Erythroblast (primary cell): ENCODE results near the gene AUTS2.

ENCODE experiments used
- DNase-seq, 2 experiments: peaks; one replicate each; lab custom pipeline; 2025; lab: John Stamatoyannopoulos, UW
- GATA1 ChIP-seq: IDR thresholded peaks from 2 replicates; pipeline ENCODE4 v1.6.1; 2011; ENCODE audit warnings: low read depth, mild to moderate bottlenecking, control low read depth, low read length, moderate library complexity
- POLR2A ChIP-seq: IDR thresholded peaks from 2 replicates; pipeline ENCODE4 v1.6.1; 2011; ENCODE audit warnings: mild to moderate bottlenecking, low read length

The AUTS2 gene

DNA sequence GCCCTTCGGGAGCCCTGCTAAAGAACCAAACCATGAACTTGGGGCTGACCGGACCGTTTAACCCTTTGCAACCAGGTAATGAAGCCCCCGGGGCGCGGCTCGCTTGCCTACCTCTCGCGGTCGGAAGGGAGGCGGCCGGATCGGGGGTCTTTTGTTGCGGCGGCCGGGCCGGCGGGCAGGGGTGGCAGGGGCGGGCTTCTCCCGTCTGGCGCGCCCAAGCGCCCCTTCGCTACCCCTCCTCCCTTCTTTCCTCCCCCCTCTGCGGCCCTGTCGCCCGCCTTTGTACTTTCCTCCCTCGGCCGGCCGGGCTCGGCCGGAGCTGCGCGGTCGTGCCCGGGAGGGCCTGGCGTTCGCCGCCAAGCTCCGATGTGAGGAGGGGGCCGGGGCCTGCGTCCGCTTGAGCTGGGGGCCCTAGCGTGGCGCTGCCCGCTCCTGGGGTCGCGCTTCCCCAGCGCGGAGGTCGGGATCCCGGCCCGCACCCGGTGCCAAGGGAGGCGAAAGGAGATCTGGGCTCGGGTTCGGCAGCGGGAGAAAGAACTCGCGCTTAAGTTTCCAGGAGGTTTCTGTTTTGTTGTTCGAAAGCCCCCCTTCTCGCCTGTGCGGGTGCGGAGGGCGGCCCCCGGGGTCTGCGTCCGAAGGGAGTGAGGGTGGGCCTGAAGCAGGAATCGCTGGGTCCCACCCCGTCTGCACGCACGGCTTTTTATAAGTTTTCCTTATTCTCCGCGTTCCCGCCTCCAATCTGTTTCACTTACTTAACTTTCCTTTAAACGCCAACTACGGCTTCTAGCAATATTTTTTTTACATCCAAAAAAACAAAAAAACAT, 1096.9 kb downstream of the AUTS2 start:
- DNase-seq = no peak
- no peak for TF ChIP-seq GATA1
- TF ChIP-seq POLR2A = no peak

GRCh38 chr7:70695795-70696083, 1097.5 kb downstream of the AUTS2 start:
- TF ChIP-seq POLR2A = no peak
- no peak for TF ChIP-seq GATA1
- no peak for DNase-seq

DNA sequence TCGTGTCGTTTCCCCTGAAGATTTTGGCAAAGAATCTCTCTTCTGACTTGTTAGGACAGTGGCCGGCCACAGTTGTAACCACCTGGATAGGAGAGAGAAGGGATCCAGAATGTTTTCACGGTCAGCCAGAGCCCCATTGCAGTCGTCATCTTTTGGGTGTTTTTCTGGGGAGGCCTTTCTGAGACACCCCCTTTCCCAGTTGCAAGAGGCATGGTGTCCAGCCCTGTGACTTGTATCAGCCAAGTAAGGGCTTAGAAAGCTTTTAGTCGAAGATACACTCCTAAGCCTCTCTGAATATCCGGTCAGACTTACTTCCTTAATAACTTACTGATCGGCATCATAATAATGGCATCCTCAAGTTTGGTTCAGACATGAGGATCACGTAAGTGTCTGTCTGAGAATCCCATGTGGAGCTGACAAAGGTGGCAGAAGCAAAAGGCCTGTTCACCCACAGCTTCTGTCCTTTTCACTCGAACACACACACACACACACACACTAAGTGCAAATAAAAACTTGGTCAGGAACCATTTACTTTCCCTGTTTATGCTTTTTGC, 1098.0 kb downstream of the AUTS2 start:
- no peak for DNase-seq
- no peak for TF ChIP-seq POLR2A
- TF ChIP-seq GATA1 = no peak

- DNase-seq = peak; percentile 10 to 30
- no peak for TF ChIP-seq POLR2A
- no peak for TF ChIP-seq GATA1
These were observed 1100.1 kb downstream of the AUTS2 start for GRCh38 chr7:70698219-70698832.

GRCh38 chr7:70699271-70699670, 1101.0 kb downstream of the AUTS2 start:
- TF ChIP-seq GATA1 (no peak), POLR2A (no peak)
- no peak for DNase-seq

DNA sequence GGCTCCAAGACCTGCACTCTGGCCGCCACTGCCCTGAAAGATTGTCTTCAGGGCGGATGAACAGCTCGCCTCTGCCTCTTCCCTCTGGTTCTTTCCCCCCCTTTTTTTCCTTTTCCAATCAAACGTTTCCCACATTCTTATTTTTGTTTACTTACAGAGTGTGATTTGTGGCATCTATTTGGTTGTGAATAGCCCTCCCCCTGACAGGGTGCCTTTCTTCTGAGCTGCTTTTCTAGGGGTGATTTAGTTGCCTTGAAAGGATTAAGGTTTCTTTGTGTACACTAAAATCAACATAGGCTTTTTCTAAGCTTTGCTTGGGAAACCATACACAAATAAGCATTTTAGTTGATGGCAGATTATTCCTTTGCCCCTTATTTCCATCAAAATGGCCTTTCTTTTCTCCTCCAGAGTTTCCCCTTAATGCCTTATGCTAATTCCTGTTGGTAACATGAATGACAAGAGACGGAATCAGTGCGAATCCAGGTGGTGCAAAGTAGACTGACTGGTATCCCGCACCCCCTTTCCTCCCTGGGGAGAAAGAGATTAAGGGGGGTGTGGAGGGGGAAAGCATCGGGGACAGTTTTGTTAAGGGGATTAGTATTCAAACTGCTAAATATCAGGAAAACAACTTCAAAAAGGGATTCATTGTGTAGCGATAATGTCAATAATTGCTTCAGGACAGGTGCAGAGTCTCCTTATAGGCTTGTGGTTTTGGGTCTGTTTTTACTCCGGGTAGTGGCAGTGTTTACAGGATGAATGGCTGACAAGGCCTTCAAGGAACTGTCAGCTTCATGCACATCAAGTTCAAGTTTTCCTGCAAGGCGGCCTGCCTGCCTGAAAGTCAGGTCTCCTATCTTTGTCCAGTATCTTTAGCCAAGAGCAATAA, 1102.0 kb downstream of the AUTS2 start:
- no peak for TF ChIP-seq POLR2A
- DNase-seq = no peak

DNA sequence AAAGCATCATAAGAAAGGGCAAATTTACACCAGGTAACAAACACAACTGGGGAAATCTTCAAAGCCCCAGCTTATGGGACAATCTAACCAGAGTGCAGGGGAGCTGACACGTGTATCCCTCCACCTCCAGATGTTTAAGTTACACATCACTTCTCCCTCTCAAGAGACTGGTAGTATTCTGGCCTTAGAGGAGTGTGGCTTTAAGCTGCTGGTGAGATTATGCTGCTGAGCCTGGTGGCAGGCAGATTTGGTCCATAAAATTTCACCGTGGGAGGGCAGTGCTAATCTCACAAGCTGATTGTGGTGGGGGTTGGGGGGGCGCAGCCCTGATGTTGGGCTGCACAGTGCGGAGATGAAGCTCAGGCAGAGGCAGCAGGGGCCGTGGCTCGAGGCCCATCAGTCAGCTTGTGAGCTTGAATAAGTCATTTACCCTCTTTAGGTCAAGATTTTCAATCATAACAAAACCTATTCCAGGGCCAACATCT, 1102.7 kb downstream of the AUTS2 start:
- TF ChIP-seq GATA1 (no peak), POLR2A (no peak)
- no peak for DNase-seq

DNA sequence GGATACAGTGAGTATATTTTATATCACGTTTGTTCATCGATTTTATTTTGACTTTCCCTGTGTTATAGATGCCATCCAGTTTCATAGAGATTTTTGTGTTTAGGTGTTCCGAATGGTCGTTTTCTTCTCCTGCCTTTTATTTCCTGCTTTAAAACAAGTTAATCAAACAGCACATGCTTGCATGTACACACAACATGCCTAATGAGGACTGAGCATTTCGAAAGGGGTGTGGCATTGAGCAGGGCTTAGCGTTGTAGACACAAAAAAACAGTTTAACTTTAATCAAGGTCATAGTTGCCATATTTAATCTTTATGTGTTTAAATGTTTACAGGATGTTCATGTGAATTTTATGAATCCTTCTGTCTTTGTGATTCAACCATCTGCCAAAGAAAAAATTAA, 1103.2 kb downstream of the AUTS2 start:
- no peak for TF ChIP-seq GATA1
- no peak for TF ChIP-seq POLR2A
- no peak for DNase-seq

- no peak for TF ChIP-seq GATA1
- no peak for TF ChIP-seq POLR2A
- no peak for DNase-seq
These were observed 1103.7 kb downstream of the AUTS2 start for GRCh38 chr7:70701991-70702390.

GRCh38 chr7:70703785-70704184, 1105.5 kb downstream of the AUTS2 start:
- TF ChIP-seq POLR2A = no peak
- TF ChIP-seq GATA1 = no peak
- DNase-seq = no peak

- no peak for DNase-seq
- TF ChIP-seq POLR2A = no peak
These were observed 1106.6 kb downstream of the AUTS2 start for GRCh38 chr7:70704831-70705346.

DNA sequence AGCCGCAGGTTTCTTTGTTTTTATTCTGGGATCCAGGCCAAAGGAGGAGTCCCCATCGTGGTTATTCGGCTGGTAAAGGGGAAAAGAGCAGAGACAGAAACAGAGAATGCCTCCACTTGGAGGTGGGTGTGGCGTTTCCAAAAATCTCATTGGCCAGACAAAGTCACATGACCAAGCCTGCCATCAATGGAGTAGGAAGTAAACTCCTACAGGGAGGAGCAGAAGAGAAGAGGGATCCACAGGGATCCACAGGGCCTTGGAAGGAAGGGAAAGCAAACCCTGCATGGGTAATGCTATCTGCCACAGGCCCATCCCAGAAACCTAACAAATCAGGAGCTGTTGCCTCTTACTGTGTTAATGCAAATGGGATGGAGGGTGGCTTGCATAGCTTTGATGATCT, 1107.9 kb downstream of the AUTS2 start:
- TF ChIP-seq GATA1 = no peak
- TF ChIP-seq POLR2A = no peak
- DNase-seq = no peak

- no peak for DNase-seq
These were observed 1108.4 kb downstream of the AUTS2 start for GRCh38 chr7:70706698-70707097.

DNA sequence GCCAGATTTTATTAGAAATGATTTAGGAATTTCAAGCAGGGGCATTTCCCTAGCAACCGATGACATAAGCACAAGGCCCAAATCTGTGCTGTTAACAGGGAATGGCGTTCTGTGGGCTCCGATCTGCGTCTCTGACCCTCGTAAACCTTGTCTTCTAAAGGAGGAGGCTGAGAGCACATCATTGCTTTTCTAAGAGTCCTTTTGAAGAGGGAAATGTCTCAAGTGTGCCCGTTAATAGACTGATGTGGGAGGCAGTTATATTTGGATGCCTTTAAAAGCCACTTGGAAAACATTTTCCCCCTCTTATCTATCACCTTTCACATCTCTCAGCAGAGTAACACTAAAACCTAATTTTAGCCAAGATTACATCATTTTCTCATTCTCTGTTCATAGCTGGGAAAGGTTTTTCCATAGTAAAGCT, 1109.6 kb downstream of the AUTS2 start:
- no peak for DNase-seq
- TF ChIP-seq POLR2A = no peak
- no peak for TF ChIP-seq GATA1

More at GRCh38 chr7:70706698-70707097, 1108.4 kb downstream of the AUTS2 start:
- TF ChIP-seq POLR2A (no peak), GATA1 (no peak)

DNA sequence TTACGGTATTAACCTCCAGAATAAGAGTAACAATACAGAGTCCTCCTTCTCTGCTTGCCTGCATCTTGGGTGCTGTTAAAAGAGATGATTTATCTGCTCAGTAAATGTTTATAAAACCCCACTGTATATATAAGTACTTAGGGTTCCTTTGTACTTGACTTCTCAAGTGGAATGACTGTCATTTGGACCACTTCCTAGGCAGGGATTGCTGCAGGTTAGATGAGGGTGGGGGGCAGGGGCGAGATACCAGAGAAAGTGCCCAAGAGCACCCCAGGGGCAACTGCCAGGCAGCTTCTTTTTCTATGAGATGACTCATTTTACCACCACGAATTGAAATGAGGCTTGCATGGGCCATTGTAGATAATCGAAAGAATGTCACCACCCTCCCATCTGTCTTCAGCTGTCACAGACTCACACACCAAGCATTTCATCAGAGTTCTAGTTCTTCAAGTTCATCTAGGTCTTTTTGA, 1111.8 kb downstream of the AUTS2 start:
- DNase-seq = no peak
- no peak for TF ChIP-seq POLR2A
- TF ChIP-seq GATA1 = no peak
